H1 (cell line): ENCODE results near the gene HIPK3. TPM values are rescaled to one million over a fixed set of nuclear protein-coding genes. Genes with fewer than 3 reads are reported as not detected.

Source experiments
- CHD2 ChIP-seq: IDR thresholded peaks from 2 replicates; pipeline ENCODE4 v1.6.1; 2012; ENCODE audit warnings: low read length, improper control_type of control experiment
- JUN ChIP-seq: IDR thresholded peaks from 2 replicates; pipeline ENCODE4 v1.6.1; 2011; ENCODE audit warnings: low read depth, mild to moderate bottlenecking, improper control_type of control experiment, low read length
- RBBP5 ChIP-seq: IDR thresholded peaks from 2 replicates; pipeline ENCODE4 v1.7.1; 2012; ENCODE audit warnings: low read depth, mild to moderate bottlenecking, inconsistent platforms, low read length, moderate library complexity, borderline replicate concordance
- TAF7 ChIP-seq: optimal IDR thresholded peaks from 2 replicates; pipeline ENCODE3; 2011; ENCODE audit warnings: low read depth, mild to moderate bottlenecking, inconsistent platforms, low read length, moderate library complexity, borderline replicate concordance
- TBP ChIP-seq: IDR thresholded peaks from 2 replicates; pipeline ENCODE4 v1.6.1; 2011; ENCODE audit warnings: low read depth, low read length, improper control_type of control experiment
- polyA plus RNA-seq, 7 experiments: library from polyadenylated mRNA; depleted of rRNA in 3 of 7; stranded (reverse) in 5 of 7; unstranded in 2 of 7; fragments of >200 nt in 5 of 7; fragments of 200-250 nt in 2 of 7; gene quantifications; 1 replicate in 5 of 7; 2 replicates in 1 of 7; 4 replicates in 1 of 7; pipeline versions ENCODE4 v1.2.1 to v1.2.3, GENCODE V29; 2011 to 2013; ENCODE audit warnings: missing spikeins in 2 of 7, mixed read lengths in 2 of 7
- total RNA-seq: library from RNA; stranded (reverse); fragmentation: NEBNext Ultra II Directional; extraction: Animal tissue kit (Norgen Biotek cat#: 25700); gene quantifications from 2 replicates; pipeline ENCODE4 v1.2.1, GENCODE V29; 2021

Gene HIPK3
- total and polyA plus RNA-seq, 2 of the 8 experiments (the other 6 are each of a cell fraction or from before 2014, with no cell fraction given): 5.0 to 22.3 TPM

DNA sequence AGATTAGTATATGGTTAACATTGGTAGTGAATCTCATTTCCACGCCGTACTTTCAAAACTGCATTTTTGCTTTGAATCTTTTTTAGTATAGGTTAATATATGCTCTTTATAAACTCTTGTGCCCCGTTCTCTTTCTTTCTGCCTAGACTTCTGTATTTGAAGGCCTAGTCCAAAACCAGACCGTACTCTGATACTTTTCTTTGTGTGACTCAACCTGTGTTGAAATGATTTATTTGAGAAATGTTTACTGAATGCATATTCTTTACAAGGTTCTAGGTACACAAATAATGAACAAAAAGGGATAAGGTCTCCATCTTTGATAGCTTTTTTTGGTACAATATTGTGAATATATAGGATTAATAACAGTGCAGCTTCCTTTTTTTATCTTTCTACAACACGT lies 68.3 kb downstream of the HIPK3 start (continued):
- TF ChIP-seq TBP (no peak), RBBP5 (no peak), JUN (no peak), CHD2 (no peak), TAF7 (no peak)
